Neural progenitor cell (in vitro differentiated cells): Measurements from ENCODE around the gene XIRP1.

ENCODE experiments used
- CTCF ChIP-seq: fragments of 200-600 bp; sonication (generic); IDR thresholded peaks from 2 replicates; pipeline ENCODE4 v1.5.1; 2017; ENCODE audit warnings: antibody characterized with exemption, mild to moderate bottlenecking
- EZH2 ChIP-seq: fragments of 200-600 bp; sonication (generic); IDR thresholded peaks from 2 replicates; pipeline ENCODE4 v1.6.1; 2017; ENCODE audit warnings: antibody characterized with exemption, mild to moderate bottlenecking, moderate library complexity
- EZH2phosphoT487 ChIP-seq: fragments of 200-600 bp; sonication (generic); IDR thresholded peaks from 2 replicates; pipeline ENCODE4 v1.6.1; 2017; ENCODE audit warnings: antibody characterized with exemption

- TF ChIP-seq CTCF, result no peak
- no peak for TF ChIP-seq EZH2
- no peak for TF ChIP-seq EZH2phosphoT487
Observed at GRCh38 chr3:39224288-39224687, 31.9 kb upstream of the XIRP1 start.
